Neural progenitor cell (in vitro differentiated cells): Measurements from ENCODE around the gene LRRC9.
"Not testable (repeated sequence)": the region's sequence is repeated elsewhere in the genome, so short reads cannot be mapped to it uniquely, and the experiment has no call there.

Experiments used
- CTCF ChIP-seq: fragments of 200-600 bp; sonication (generic); IDR thresholded peaks from 2 replicates; pipeline ENCODE4 v1.5.1; 2017; ENCODE audit warnings: antibody characterized with exemption, mild to moderate bottlenecking
- EZH2phosphoT487 ChIP-seq: fragments of 200-600 bp; sonication (generic); IDR thresholded peaks from 2 replicates; pipeline ENCODE4 v1.6.1; 2017; ENCODE audit warnings: antibody characterized with exemption

- TF ChIP-seq EZH2phosphoT487, CTCF: not testable (repeated sequence)
These were observed 32.2 kb downstream of the LRRC9 start for GRCh38 chr14:59952141-59952540.
